Measurements from ENCODE around the gene NARS2.

DNA sequence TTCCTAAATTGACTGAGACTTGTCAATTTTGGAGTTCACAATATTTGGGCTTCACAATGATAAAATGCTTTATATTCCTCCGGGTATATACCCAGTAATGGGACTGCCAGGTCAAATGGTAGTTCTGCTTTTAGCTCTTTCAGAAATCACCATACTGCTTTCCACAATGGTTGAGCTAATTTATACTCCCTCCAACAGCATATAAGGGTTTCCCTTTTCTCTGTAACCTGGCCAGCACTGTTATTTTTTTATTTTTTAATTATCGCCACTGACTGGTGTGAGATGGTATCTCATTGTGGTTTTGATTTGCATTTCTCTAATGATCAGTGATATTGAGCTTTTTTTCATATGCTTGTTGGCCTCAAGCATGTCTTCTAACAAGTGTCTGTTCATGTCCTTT is 21.8 kb downstream of the NARS2 start:
- TF ChIP-seq, protein P1, sequence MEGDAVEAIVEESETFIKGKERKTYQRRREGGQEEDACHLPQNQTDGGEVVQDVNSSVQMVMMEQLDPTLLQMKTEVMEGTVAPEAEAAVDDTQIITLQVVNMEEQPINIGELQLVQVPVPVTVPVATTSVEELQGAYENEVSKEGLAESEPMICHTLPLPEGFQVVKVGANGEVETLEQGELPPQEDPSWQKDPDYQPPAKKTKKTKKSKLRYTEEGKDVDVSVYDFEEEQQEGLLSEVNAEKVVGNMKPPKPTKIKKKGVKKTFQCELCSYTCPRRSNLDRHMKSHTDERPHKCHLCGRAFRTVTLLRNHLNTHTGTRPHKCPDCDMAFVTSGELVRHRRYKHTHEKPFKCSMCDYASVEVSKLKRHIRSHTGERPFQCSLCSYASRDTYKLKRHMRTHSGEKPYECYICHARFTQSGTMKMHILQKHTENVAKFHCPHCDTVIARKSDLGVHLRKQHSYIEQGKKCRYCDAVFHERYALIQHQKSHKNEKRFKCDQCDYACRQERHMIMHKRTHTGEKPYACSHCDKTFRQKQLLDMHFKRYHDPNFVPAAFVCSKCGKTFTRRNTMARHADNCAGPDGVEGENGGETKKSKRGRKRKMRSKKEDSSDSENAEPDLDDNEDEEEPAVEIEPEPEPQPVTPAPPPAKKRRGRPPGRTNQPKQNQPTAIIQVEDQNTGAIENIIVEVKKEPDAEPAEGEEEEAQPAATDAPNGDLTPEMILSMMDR (IDR thresholded peaks at IDR 0.05) = no peak
- no peak for TF ChIP-seq POLR2A (IDR thresholded peaks at IDR 0.05)
